ENCODE measurements around the gene COQ8A. TPM values are rescaled to one million over a fixed set of nuclear protein-coding genes. Genes with fewer than 3 reads are reported as not detected.
"Not testable (repeated sequence)": the region's sequence is repeated elsewhere in the genome, so short reads cannot be mapped to it uniquely, and the experiment has no call there.

The COQ8A gene
- total RNA-seq, 1 donor from 2014 or later = 25.7 TPM

GRCh38 chr1:226985839-226986463 lies 45.9 kb downstream of the COQ8A start:
- no peak for DNase-seq

GRCh38 chr1:226986496-226987178 lies 46.5 kb downstream of the COQ8A start:
- no peak for DNase-seq

- no peak for DNase-seq
These were observed 47.1 kb downstream of the COQ8A start for GRCh38 chr1:226987179-226987536.

DNA sequence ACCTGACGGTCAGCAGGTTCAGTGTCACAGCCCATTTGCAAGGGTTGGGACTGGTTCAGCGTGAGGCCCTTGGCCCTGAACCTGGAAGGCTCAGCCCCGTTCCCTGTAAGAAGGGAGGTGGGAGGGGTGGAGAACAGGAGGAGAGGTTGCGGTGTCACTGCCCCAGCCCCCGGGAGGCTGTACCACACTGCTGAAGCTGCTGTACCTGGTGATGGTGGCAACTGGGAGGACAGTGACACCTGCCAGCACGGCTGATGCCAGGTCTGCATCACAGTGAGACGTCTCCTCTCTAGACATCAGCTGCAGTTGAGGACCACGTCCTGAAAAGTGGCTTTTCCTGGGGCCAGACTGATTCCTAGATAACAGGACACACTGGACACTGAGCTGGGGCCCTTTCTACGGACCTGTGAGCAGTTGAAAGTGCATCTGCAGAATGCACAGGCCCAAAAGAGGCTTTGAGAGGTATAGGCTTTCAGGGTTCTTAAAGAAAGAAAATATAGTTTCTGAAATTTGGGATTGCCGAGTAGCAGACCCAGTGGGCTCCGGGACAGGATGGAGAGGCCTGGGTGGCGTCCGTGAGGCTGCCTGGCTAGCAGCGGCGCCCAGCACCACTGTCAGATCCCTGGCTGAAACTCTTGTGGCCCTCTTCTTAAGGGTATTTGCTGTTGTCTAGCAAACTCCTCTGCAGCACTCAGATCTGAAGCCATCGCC lies 47.7 kb downstream of the COQ8A start:
- no peak for DNase-seq

GRCh38 chr1:226988334-226988666 lies 48.2 kb downstream of the COQ8A start:
- no peak for DNase-seq

DNA sequence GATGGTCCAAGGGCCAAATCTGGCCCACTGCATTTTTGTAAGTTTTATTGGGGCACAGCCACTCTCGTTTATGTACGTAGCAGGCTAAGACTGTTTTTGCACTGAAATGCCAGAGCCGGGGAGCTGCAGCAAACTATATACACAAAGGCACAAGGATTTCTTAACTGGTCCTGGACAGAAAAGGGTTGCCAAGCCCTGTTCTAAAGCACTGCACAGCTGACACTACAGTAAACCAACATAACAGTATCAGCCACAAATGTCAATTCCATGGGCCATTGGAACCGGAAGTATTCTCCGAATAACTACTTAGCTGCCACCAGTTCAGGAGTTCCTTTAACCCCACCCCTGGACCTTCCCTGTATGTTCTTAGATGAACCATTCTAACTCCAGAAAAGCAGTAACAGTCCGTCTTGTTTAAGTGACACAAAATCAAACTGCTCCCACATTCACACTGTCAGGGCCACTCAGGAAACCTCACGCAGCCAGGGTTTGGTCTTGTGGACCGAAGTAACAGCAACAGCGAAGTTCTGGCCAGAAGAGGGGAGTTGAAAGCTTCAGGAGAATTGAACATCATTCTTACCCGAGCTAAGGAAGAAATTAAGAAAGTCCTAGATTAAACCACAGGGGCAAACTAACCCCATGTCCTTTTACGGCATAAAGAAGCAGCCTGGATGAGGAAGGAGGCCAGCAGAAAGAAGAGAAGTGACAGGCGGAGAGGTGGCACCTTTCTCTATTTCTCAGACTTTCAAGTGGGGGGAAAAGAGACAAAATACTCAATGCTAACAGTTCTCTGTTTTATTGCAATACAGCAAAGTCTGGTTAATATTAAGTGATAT lies 49.2 kb downstream of the COQ8A start:
- DNase-seq = no peak

GRCh38 chr1:226990133-226990716 lies 50.1 kb downstream of the COQ8A start:
- DNase-seq = peak; percentile 83

DNA sequence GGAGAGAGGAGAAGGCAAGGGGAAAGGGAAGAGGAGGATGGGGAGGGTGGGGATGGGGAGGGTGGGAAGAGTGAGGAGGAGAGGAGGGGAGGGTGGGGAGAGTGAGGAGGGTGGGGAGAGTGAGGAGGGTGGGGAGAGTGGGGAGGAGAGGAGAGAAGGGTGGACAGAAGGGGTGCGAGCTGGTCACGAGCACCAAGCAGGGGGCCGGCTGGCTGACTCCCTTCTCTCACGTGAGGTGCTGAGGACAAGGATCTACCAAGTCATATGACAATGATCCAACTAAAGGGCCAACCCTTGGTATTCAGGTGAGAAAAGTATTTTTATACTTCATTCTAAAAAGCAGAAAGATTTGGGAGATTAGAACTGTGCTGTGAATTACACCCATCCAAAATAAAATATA lies 51.8 kb downstream of the COQ8A start:
- DNase-seq = no peak

- no peak for DNase-seq
These were observed 53.9 kb downstream of the COQ8A start for GRCh38 chr1:226993814-226994585.

DNA sequence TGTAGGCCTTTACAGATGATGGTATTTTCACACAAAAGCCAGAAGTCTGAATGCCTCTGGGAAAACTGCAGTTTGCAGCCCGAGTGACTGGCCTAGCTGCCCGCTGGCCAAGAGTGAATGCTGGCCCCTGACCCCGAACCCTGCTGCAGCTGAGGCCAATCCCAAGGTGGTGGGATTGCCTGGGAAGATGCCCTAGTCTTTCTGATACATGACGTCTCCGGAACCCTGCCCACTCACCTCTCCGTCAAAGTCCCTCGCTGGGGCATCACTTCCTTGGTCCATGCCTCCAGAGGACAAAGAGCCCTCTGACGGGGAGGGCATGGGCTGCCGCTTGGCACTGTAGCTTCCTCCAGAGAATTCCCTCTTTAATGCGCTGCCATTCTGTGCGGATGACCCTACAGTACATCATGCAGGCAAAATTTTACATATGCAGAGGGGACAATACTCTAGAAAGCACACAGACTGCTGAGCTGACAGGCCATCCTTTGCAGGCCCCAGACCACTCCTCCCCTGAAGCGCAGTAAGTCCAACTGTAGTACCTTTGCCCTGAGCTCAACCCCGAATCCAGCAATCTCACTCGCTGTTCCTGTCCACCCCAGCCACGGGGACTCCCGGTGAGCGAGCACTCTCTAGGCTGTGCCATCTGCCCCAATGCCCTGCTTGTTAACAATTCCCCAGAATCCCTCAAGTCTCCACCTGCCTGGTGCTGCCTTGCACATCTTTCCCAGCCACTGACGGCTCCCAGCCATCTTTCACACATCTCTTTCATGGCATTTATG lies 54.7 kb downstream of the COQ8A start:
- DNase-seq = no peak

GRCh38 chr1:226995365-226996332 lies 55.6 kb downstream of the COQ8A start:
- DNase-seq = no peak

DNA sequence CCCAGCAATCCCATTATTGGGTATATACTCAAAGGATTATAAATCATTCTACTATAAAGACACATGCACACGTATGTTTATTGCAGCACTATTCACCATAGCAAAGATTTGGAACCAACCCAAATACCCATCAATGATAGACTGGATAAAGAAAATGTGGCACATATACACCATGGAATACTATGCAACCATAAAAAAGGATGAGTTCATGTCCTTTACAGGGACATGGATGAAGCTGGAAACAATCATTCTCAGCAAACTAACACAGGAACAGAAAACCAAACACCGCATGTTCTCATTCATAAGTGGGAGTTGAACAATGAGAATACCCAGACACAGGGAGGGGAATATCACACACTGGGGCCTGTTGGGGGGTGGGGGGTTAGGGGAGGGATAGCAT lies 59.5 kb downstream of the COQ8A start:
- DNase-seq = not testable (repeated sequence)

GRCh38 chr1:227002531-227003049 lies 62.5 kb downstream of the COQ8A start:
- no peak for DNase-seq

- no peak for DNase-seq
These were observed 63.1 kb downstream of the COQ8A start for GRCh38 chr1:227003165-227003564.

- no peak for DNase-seq
These were observed 64.7 kb downstream of the COQ8A start for GRCh38 chr1:227004796-227005195.

GRCh38 chr1:227006226-227006796 lies 66.2 kb downstream of the COQ8A start:
- DNase-seq = no peak

DNA sequence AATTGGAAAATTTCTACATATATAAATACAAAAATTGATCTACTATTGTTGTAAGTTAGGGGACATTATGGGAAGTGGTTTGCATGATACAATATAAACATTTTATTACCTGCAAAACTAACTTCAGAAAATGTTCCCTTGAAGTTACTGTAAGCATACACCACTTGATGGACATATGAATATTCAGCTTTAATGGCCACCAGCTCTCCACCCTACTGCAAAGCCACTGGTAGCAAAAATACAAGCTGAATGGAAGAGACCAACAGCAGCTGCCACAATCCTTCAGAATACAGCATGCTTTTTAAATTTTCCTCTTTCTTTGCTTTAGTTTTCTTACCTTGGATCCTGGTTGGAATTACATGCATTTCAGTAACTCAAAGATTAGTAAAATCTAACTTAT lies 69.8 kb downstream of the COQ8A start:
- no peak for DNase-seq

DNA sequence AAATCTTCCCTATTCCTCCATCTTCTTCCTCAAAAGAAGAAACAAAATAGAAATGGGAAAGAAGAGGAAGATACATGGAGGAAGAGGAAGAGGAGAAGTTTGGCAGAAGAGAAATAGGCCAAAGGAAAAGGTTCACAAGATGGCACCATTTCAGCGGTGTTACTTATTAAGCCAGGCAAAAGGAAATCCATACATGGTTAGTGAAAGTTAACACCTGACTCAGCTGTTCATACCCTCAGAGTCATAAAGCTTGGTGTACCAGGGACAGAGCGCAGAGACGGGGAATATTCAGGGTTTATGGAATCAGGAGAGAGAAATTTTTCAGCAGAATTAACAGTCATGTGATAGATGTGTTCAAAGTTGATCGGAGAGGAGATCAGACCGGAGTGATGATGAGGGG lies 70.6 kb downstream of the COQ8A start:
- no peak for DNase-seq

GRCh38 chr1:227016990-227017389 lies 76.9 kb downstream of the COQ8A start:
- DNase-seq = no peak
